ENCODE results near the gene C20orf96. TPM values are rescaled to one million over a fixed set of nuclear protein-coding genes. Genes with fewer than 3 reads are reported as not detected.
A peak's percentile ranks its signal among the peaks of the same experiment; 100 is the strongest.

The C20orf96 gene
- total and polyA plus RNA-seq, 2 experiments from 2014 or later = 0.32 to 4.5 TPM

GRCh38 chr20:289693-290083 is 862 bp downstream of the C20orf96 start:
- in situ Hi-C loops (cut with MboI) = no loop called here

GRCh38 chr20:288956-289692 is 1.4 kb downstream of the C20orf96 start:
- WGBS, 2 experiments (ENCODE audit: low coverage in 1 of 2, low lambda C conversion rate in 2 of 2, missing lambda C conversion rate in 2 of 2) = 76 to 78% methylated on average over 3 of the region's 3 CpGs
- no peaks in the 10 kb centered on the region for H3K36me3 ChIP-seq (ENCODE audit: low read depth)
- DNase-seq = no peak
- no peaks in the 10 kb centered on the region for H3K79me2 ChIP-seq (ENCODE audit: insufficient read depth)
- peaks cover 10% of the 10 kb centered on the region for H3K4me1 ChIP-seq (ENCODE audit: insufficient read depth)
- no peaks in the 10 kb centered on the region for H3K9me3 ChIP-seq (ENCODE audit: low read depth)
- no peak overlapping the region for H3K4me2 ChIP-seq (ENCODE audit: unreplicated experiment)
- H2AFZ ChIP-seq = peak overlapping the region; percentile 96; the same call in 1 of the 2 replicates
- peak overlapping the region; percentile 87 for H3K4me3 ChIP-seq
- H3K27ac ChIP-seq = no peak overlapping the region
- H3K9me2 ChIP-seq (ENCODE audit: insufficient read depth) = no peaks in the 10 kb centered on the region
- no peaks in the 10 kb centered on the region for H4K20me1 ChIP-seq (ENCODE audit: insufficient read depth)
- peaks cover 8% of the 10 kb centered on the region; the same call in 1 of the 2 replicates for H3F3A ChIP-seq (ENCODE audit: insufficient read depth)
- no peak for TF ChIP-seq EZH2phosphoT487 (IDR thresholded peaks at IDR 0.05; ENCODE audit: insufficient read depth, low read depth)
- no peak for TF ChIP-seq EZH2 (IDR thresholded peaks at IDR 0.05; ENCODE audit: insufficient read depth, poor library complexity, severe bottlenecking)
- H3K9ac ChIP-seq = no peak overlapping the region
- H3K27me3 ChIP-seq (replicated peaks; ENCODE audit: insufficient read depth) = no peaks in the 10 kb centered on the region
- in situ Hi-C loops (cut with MboI) = no loop called here

More at GRCh38 chr20:289693-290083, 862 bp downstream of the C20orf96 start:
- Histone ChIP-seq H3K4me2 (ENCODE audit: unreplicated experiment) (peak overlapping the region; percentile 83), H3K9me3 (ENCODE audit: low read depth) (no peaks in the 10 kb centered on the region), H3K79me2 (ENCODE audit: insufficient read depth) (no peaks in the 10 kb centered on the region), H2AFZ (peak overlapping the region; percentile 96), H3K9me2 (ENCODE audit: insufficient read depth) (no peaks in the 10 kb centered on the region), H3K9ac (peak overlapping the region; percentile 84), H3K27ac (peak overlapping the region; percentile 86), H3K4me3 (peak overlapping the region; percentile 87), H3K36me3 (ENCODE audit: low read depth) (no peaks in the 10 kb centered on the region), H4K20me1 (ENCODE audit: insufficient read depth) (no peaks in the 10 kb centered on the region), H3K27me3 (replicated peaks; ENCODE audit: insufficient read depth) (no peaks in the 10 kb centered on the region), H3F3A (ENCODE audit: insufficient read depth) (peaks cover 8% of the 10 kb centered on the region; the same call in 1 of the 2 replicates), H3K4me1 (ENCODE audit: insufficient read depth) (peaks cover 10% of the 10 kb centered on the region)
- DNase-seq = peak; percentile 23
- TF ChIP-seq EZH2phosphoT487 (IDR thresholded peaks at IDR 0.05; ENCODE audit: insufficient read depth, low read depth) (no peak), EZH2 (IDR thresholded peaks at IDR 0.05; ENCODE audit: insufficient read depth, poor library complexity, severe bottlenecking) (no peak)
- 50% methylated on average over 2 of the region's 2 CpGs for WGBS, 2 experiments (ENCODE audit: low coverage in 1 of 2, low lambda C conversion rate in 2 of 2, missing lambda C conversion rate in 2 of 2)

GRCh38 chr20:286508-286907 is 4.0 kb downstream of the C20orf96 start:
- H3K9ac ChIP-seq = no peak overlapping the region
- H4K20me1 ChIP-seq (ENCODE audit: insufficient read depth) = no peaks in the 10 kb centered on the region
- H3K9me3 ChIP-seq (ENCODE audit: low read depth) = no peaks in the 10 kb centered on the region
- WGBS, 2 experiments (ENCODE audit: low coverage in 1 of 2, low lambda C conversion rate in 2 of 2, missing lambda C conversion rate in 2 of 2) = 90 to 96% methylated on average over 2 of the region's 2 CpGs
- TF ChIP-seq EZH2phosphoT487 (IDR thresholded peaks at IDR 0.05; ENCODE audit: insufficient read depth, low read depth) (no peak), EZH2 (IDR thresholded peaks at IDR 0.05; ENCODE audit: insufficient read depth, poor library complexity, severe bottlenecking) (no peak)
- no peaks in the 10 kb centered on the region for H3K9me2 ChIP-seq (ENCODE audit: insufficient read depth)
- no peak for DNase-seq
- peaks cover 8% of the 10 kb centered on the region for H3K4me1 ChIP-seq (ENCODE audit: insufficient read depth)
- no peak overlapping the region for H3K4me2 ChIP-seq (ENCODE audit: unreplicated experiment)
- no peak overlapping the region for H3K27ac ChIP-seq
- H2AFZ ChIP-seq = no peak overlapping the region
- no peaks in the 10 kb centered on the region for H3K79me2 ChIP-seq (ENCODE audit: insufficient read depth)
- H3K36me3 ChIP-seq (ENCODE audit: low read depth) = no peaks in the 10 kb centered on the region
- H3K27me3 ChIP-seq (replicated peaks; ENCODE audit: insufficient read depth) = no peaks in the 10 kb centered on the region
- in situ Hi-C loops (cut with MboI) = no loop called here
- H3K4me3 ChIP-seq = no peak overlapping the region
- peaks cover 8% of the 10 kb centered on the region; the same call in 1 of the 2 replicates for H3F3A ChIP-seq (ENCODE audit: insufficient read depth)

- no peak for DNase-seq
- no peaks in the 10 kb centered on the region for H3K36me3 ChIP-seq (ENCODE audit: low read depth)
- H4K20me1 ChIP-seq (ENCODE audit: insufficient read depth) = no peaks in the 10 kb centered on the region
- H3K4me3 ChIP-seq = no peak overlapping the region
- no peak overlapping the region for H3K9ac ChIP-seq
- in situ Hi-C loops (cut with MboI) = no loop called here
- no peaks in the 10 kb centered on the region for H3K79me2 ChIP-seq (ENCODE audit: insufficient read depth)
- no peaks in the 10 kb centered on the region for H3K27me3 ChIP-seq (replicated peaks; ENCODE audit: insufficient read depth)
- H3K9me2 ChIP-seq (ENCODE audit: insufficient read depth) = no peaks in the 10 kb centered on the region
- H2AFZ ChIP-seq = no peak overlapping the region
- no peak overlapping the region for H3K4me2 ChIP-seq (ENCODE audit: unreplicated experiment)
- H3F3A ChIP-seq (ENCODE audit: insufficient read depth) = no peaks in the 10 kb centered on the region
- no peaks in the 10 kb centered on the region for H3K9me3 ChIP-seq (ENCODE audit: low read depth)
- TF ChIP-seq EZH2 (IDR thresholded peaks at IDR 0.05; ENCODE audit: insufficient read depth, poor library complexity, severe bottlenecking) (no peak), EZH2phosphoT487 (IDR thresholded peaks at IDR 0.05; ENCODE audit: insufficient read depth, low read depth) (no peak)
- WGBS, 2 experiments (ENCODE audit: low coverage in 1 of 2, low lambda C conversion rate in 2 of 2, missing lambda C conversion rate in 2 of 2) = 46 to 62% methylated on average over 3 of the region's 3 CpGs
- no peaks in the 10 kb centered on the region for H3K4me1 ChIP-seq (ENCODE audit: insufficient read depth)
- H3K27ac ChIP-seq = no peak overlapping the region
Measured at GRCh38 chr20:284172-284571, 6.4 kb downstream of the C20orf96 start.

Measured in GM23248 (cell line).